Measurements from ENCODE around the gene FAM162A.

- TF ChIP-seq CTCF (IDR thresholded peaks at IDR 0.05; ENCODE audit: low read depth, low read length) (no peak), EZH2phosphoT487 (IDR thresholded peaks at IDR 0.05; ENCODE audit: low read depth) (no peak)
Measured at GRCh38 chr3:122435950-122436349, 52.0 kb downstream of the FAM162A start.
